Frontal cortex (tissue), 4 donors: ENCODE data around the gene CLIC6. TPM values are rescaled to one million over a fixed set of nuclear protein-coding genes. Genes with fewer than 3 reads are reported as not detected.

ENCODE experiments used
- DNase-seq, 2 donors: peaks; one replicate each; pipeline ENCODE4 v3.0.0; 2012; ENCODE audit warnings: low spot score in 2 of 2
- FAIRE-seq: peaks from 2 replicates; lab custom pipeline; 2012; peaks lifted over from hg19 to GRCh38; lab: Jason Lieb, UNC
- total RNA-seq: library from RNA; depleted of rRNA; stranded (reverse); fragments of >200 nt; gene quantifications from one replicate; pipeline ENCODE4 v1.2.3, GENCODE V29; 2014
- donor health status: control.
- donor health status: control.
- donor health status: control.

CLIC6 gene
- total RNA-seq, 1 donor from 2014 or later, result under 0.01 TPM

GRCh38 chr21:34690041-34690792 lies 21.4 kb downstream of the CLIC6 start:
- no peak for DNase-seq
- no peak for FAIRE-seq

- no peak for DNase-seq
- no peak for FAIRE-seq
Measured at GRCh38 chr21:34690793-34691175, 22.0 kb downstream of the CLIC6 start.

- no peak for FAIRE-seq
- DNase-seq, result no peak
Measured at GRCh38 chr21:34691390-34692032, 22.7 kb downstream of the CLIC6 start.

- no peak for FAIRE-seq
- DNase-seq, result no peak
Measured at GRCh38 chr21:34692458-34693020, 23.7 kb downstream of the CLIC6 start.

- peak in 1 of 2 donors; percentile 45 for DNase-seq
- no peak for FAIRE-seq
Measured at GRCh38 chr21:34693192-34693810, 24.5 kb downstream of the CLIC6 start.

GRCh38 chr21:34695434-34695833 lies 26.6 kb downstream of the CLIC6 start:
- DNase-seq (no peak), FAIRE-seq (no peak)

- DNase-seq (no peak), FAIRE-seq (no peak)
Measured at GRCh38 chr21:34696121-34696520, 27.3 kb downstream of the CLIC6 start.

- no peak for FAIRE-seq
- DNase-seq, result no peak
Measured at GRCh38 chr21:34697826-34698225, 29.0 kb downstream of the CLIC6 start.

GRCh38 chr21:34698270-34699015 lies 29.6 kb downstream of the CLIC6 start:
- DNase-seq, result no peak
- no peak for FAIRE-seq

- FAIRE-seq, result no peak
- no peak for DNase-seq
Measured at GRCh38 chr21:34700605-34701004, 31.8 kb downstream of the CLIC6 start.

- no peak for DNase-seq
- no peak for FAIRE-seq
Measured at GRCh38 chr21:34701726-34702125, 32.9 kb downstream of the CLIC6 start.

GRCh38 chr21:34702341-34703170 lies 33.8 kb downstream of the CLIC6 start:
- no peak for DNase-seq
- no peak for FAIRE-seq

- no peak for FAIRE-seq
Measured at GRCh38 chr21:34703571-34703970, 34.8 kb downstream of the CLIC6 start.

GRCh38 chr21:34704119-34704518 lies 35.3 kb downstream of the CLIC6 start:
- no peak for FAIRE-seq
- DNase-seq, result no peak

More at GRCh38 chr21:34703571-34703970, 34.8 kb downstream of the CLIC6 start:
- no peak for DNase-seq

- no peak for DNase-seq
- no peak for FAIRE-seq
Measured at GRCh38 chr21:34705011-34705410, 36.2 kb downstream of the CLIC6 start.

- no peak for FAIRE-seq
- DNase-seq, result no peak
Measured at GRCh38 chr21:34706337-34706736, 37.5 kb downstream of the CLIC6 start.

GRCh38 chr21:34707876-34708325 lies 39.1 kb downstream of the CLIC6 start:
- DNase-seq (no peak), FAIRE-seq (no peak)

GRCh38 chr21:34713621-34714020 lies 44.8 kb downstream of the CLIC6 start:
- no peak for FAIRE-seq
- no peak for DNase-seq

- no peak for DNase-seq
- FAIRE-seq, result no peak
Measured at GRCh38 chr21:34715518-34715917, 46.7 kb downstream of the CLIC6 start.
